H1 (cell line): ENCODE measurements around the gene SCGN. TPM values are rescaled to one million over a fixed set of nuclear protein-coding genes. Genes with fewer than 3 reads are reported as not detected.

Experiments used
- CTCF ChIA-PET: fragments of 300-600 bp; sonication (Branson Sonifier 250); formaldehyde crosslinking; loops from one replicate; lab custom pipeline; 2021; ENCODE audit not compliant: partially characterized antibody; lab: Charles Lee
- POLR2A ChIA-PET: fragments of 300-600 bp; sonication (Branson Sonifier 250); formaldehyde crosslinking; loops from one replicate; lab custom pipeline; 2021; ENCODE audit warnings: inconsistent platforms; ENCODE audit not compliant: partially characterized antibody; lab: Charles Lee
- DNase-seq, 2 experiments: peaks; one replicate each; pipeline versions ENCODE4 v3.0.0 to v3.0.0-alpha.2; 2010 to 2022; ENCODE audit warnings: low spot score in 2 of 2, low read depth in 1 of 2, mixed read lengths in 1 of 2
- FAIRE-seq: peaks from 2 replicates; lab custom pipeline; 2011; peaks lifted over from hg19 to GRCh38; lab: Jason Lieb, UNC
- H2AFZ ChIP-seq: 2 replicates; pipeline ENCODE4 v1.8.1; 2012; ENCODE audit warnings: low read length, inconsistent platforms
- H2AK5ac ChIP-seq: 2 replicates; pipeline ENCODE4 v1.6.1; 2013; ENCODE audit warnings: low read depth, low read length
- H2BK120ac ChIP-seq: replicated peaks from 2 replicates; pipeline ENCODE3; 2013; ENCODE audit warnings: low read depth, low read length, inconsistent platforms
- H2BK12ac ChIP-seq: 2 replicates; pipeline ENCODE4 v1.6.1; 2013; ENCODE audit warnings: low read depth, low read length
- H2BK15ac ChIP-seq: 2 replicates; pipeline ENCODE4 v1.6.1; 2013; ENCODE audit warnings: low read length
- H2BK20ac ChIP-seq: 2 replicates; pipeline ENCODE4 v1.6.1; 2013; ENCODE audit warnings: low read length
- H2BK5ac ChIP-seq: 2 replicates; pipeline ENCODE4 v1.6.1; 2013; ENCODE audit warnings: low read depth, low read length
- H3K14ac ChIP-seq: 2 replicates; pipeline ENCODE4 v1.6.1; 2013; ENCODE audit warnings: inconsistent platforms; ENCODE audit not compliant: insufficient read length
- H3K18ac ChIP-seq: 2 replicates; pipeline ENCODE4 v1.6.1; 2013; ENCODE audit warnings: low read length; ENCODE audit errors: extremely low read depth
- H3K23ac ChIP-seq: 2 replicates; pipeline ENCODE4 v1.6.1; 2013; ENCODE audit warnings: inconsistent platforms; ENCODE audit not compliant: insufficient read length
- H3K23me2 ChIP-seq: 2 replicates; pipeline ENCODE4 v1.6.1; 2013; ENCODE audit warnings: low read depth, low read length
- H3K27ac ChIP-seq: 2 replicates; pipeline ENCODE4 v1.6.1; 2011; ENCODE audit warnings: low read depth, low read length, inconsistent platforms
- H3K27me3 ChIP-seq, 4 experiments: replicated peaks in 1 of 4; 1 replicate in 1 of 4; 2 replicates in 3 of 4; pipeline versions ENCODE4 v1.6.1 to v1.8.1; 2011 to 2013; ENCODE audit warnings: low read length in 3 of 4, mild to moderate bottlenecking in 3 of 4, inconsistent platforms in 2 of 4, mixed read lengths in 2 of 4, moderate library complexity in 1 of 4; ENCODE audit not compliant: control insufficient read depth in 3 of 4, insufficient read depth in 3 of 4; ENCODE audit errors: extremely low read depth in 1 of 4
- H3K36me3 ChIP-seq, 4 experiments: 2 replicates each; pipeline versions ENCODE4 v1.6.1 to v1.8.1; 2011 to 2013; ENCODE audit warnings: mild to moderate bottlenecking in 4 of 4, low read length in 3 of 4, moderate library complexity in 2 of 4, control low read depth in 1 of 4, inconsistent platforms in 1 of 4; ENCODE audit not compliant: insufficient read depth in 4 of 4, control insufficient read depth in 2 of 4
- H3K4ac ChIP-seq: replicated peaks from 2 replicates; pipeline ENCODE3; 2013; ENCODE audit warnings: low read length, low read depth, mixed read lengths, inconsistent platforms; ENCODE audit not compliant: insufficient read length
- H3K4me1 ChIP-seq, 4 experiments: replicated peaks in 1 of 4; 1 replicate in 1 of 4; 2 replicates in 3 of 4; pipeline versions ENCODE4 v1.6.1 to v1.8.1; 2011 to 2013; ENCODE audit warnings: low read length in 3 of 4, inconsistent platforms in 2 of 4, mixed read lengths in 1 of 4; ENCODE audit not compliant: insufficient read depth in 4 of 4, control insufficient read depth in 3 of 4
- H3K4me2 ChIP-seq, 2 experiments: 2 replicates each; pipeline versions ENCODE4 v1.6.1 to v1.8.1; 2011 to 2013; ENCODE audit warnings: low read depth in 2 of 2, low read length in 2 of 2, control low read depth in 1 of 2, inconsistent platforms in 1 of 2, mild to moderate bottlenecking in 1 of 2; ENCODE audit not compliant: insufficient read depth in 1 of 2
- H3K4me3 ChIP-seq, 4 experiments: fragments of 200-600, 300-600 bp in 1 of 4; sonication (generic), shearing (Covaris generic), sonication (Bioruptor Twin) in 1 of 4; 2 replicates each; pipeline versions ENCODE4 v1.5.1 to v1.8.1; 2011 to 2016; ENCODE audit warnings: low read length in 4 of 4, low read depth in 3 of 4, control low read depth in 2 of 4, inconsistent platforms in 2 of 4, mild to moderate bottlenecking in 2 of 4, mixed read lengths in 1 of 4, moderate library complexity in 1 of 4; ENCODE audit not compliant: insufficient read depth in 2 of 4; ENCODE audit errors: extremely low read depth in 1 of 4
- H3K56ac ChIP-seq: replicated peaks from 2 replicates; pipeline ENCODE3; 2013; ENCODE audit warnings: low read depth, mild to moderate bottlenecking, mixed read lengths, low read length, inconsistent platforms; ENCODE audit not compliant: insufficient read length
- H3K79me1 ChIP-seq: 2 replicates; pipeline ENCODE4 v1.6.1; 2013; ENCODE audit warnings: low read depth, low read length, control low read depth
- H3K79me2 ChIP-seq, 2 experiments: 2 replicates each; pipeline versions ENCODE4 v1.6.1 to v1.8.1; 2012 to 2013; ENCODE audit warnings: low read length in 2 of 2, mild to moderate bottlenecking in 2 of 2, inconsistent platforms in 1 of 2; ENCODE audit not compliant: insufficient read depth in 2 of 2, control insufficient read depth in 1 of 2
- H3K9ac ChIP-seq, 4 experiments: replicated peaks in 1 of 4; 1 replicate in 1 of 4; 2 replicates in 3 of 4; pipeline versions ENCODE4 v1.6.1 to v1.8.1; 2011 to 2013; ENCODE audit warnings: low read depth in 3 of 4, low read length in 3 of 4, control low read depth in 2 of 4, mild to moderate bottlenecking in 2 of 4, moderate library complexity in 2 of 4, inconsistent platforms in 1 of 4; ENCODE audit errors: extremely low read depth in 1 of 4
- H3K9me3 ChIP-seq, 2 experiments: 2 replicates each; pipeline versions ENCODE4 v1.6.1 to v1.8.1; 2012 to 2013; ENCODE audit warnings: mild to moderate bottlenecking in 2 of 2, moderate library complexity in 2 of 2, control low read depth in 1 of 2, inconsistent platforms in 1 of 2, low read depth in 1 of 2, low read length in 1 of 2, mixed read lengths in 1 of 2; ENCODE audit not compliant: insufficient read depth in 2 of 2
- H4K20me1 ChIP-seq, 2 experiments: replicated peaks in 1 of 2; 2 replicates each; pipeline versions ENCODE3 to v1.8.1; 2011 to 2013; ENCODE audit warnings: inconsistent platforms in 2 of 2, low read length in 2 of 2, mild to moderate bottlenecking in 1 of 2; ENCODE audit not compliant: insufficient read depth in 2 of 2, control insufficient read depth in 1 of 2
- H4K5ac ChIP-seq: 2 replicates; pipeline ENCODE4 v1.6.1; 2013; ENCODE audit warnings: low read length, low read depth, mixed read lengths, inconsistent platforms; ENCODE audit not compliant: insufficient read length
- H4K8ac ChIP-seq: 2 replicates; pipeline ENCODE4 v1.8.0; 2013; ENCODE audit warnings: mild to moderate bottlenecking, moderate library complexity, low read length, inconsistent platforms; ENCODE audit not compliant: insufficient read depth; ENCODE audit errors: extremely low read depth
- H4K91ac ChIP-seq: replicated peaks from 2 replicates; pipeline ENCODE3; 2013; ENCODE audit warnings: low read length, mixed read lengths, inconsistent platforms; ENCODE audit not compliant: insufficient read length
- CTCF ChIP-seq, 3 experiments: IDR thresholded peaks; 1 replicate in 2 of 3; 2 replicates in 1 of 3; pipeline versions ENCODE4 v1.5.1 to v1.6.1; 2011; ENCODE audit warnings: low read length in 3 of 3, mild to moderate bottlenecking in 3 of 3, inconsistent platforms in 2 of 3, low read depth in 1 of 3, moderate library complexity in 1 of 3; ENCODE audit not compliant: insufficient read depth in 1 of 3; ENCODE audit errors: control extremely low read depth in 1 of 3
- RAD21 ChIP-seq, 2 experiments: IDR thresholded peaks in 1 of 2; conservative IDR thresholded peaks in 1 of 2; 2 replicates each; pipeline ENCODE4 v1.6.1; 2011; ENCODE audit warnings: low read depth in 2 of 2, low read length in 2 of 2, improper control_type of control experiment in 1 of 2, inconsistent platforms in 1 of 2, mild to moderate bottlenecking in 1 of 2, moderate library complexity in 1 of 2
- SIN3A ChIP-seq, 2 experiments: IDR thresholded peaks in 1 of 2; conservative IDR thresholded peaks in 1 of 2; 2 replicates each; pipeline ENCODE4 v1.6.1; 2011 to 2012; ENCODE audit warnings: low read length in 2 of 2, improper control_type of control experiment in 1 of 2, low read depth in 1 of 2, mild to moderate bottlenecking in 1 of 2
- WGBS, 2 experiments: shearing (Covaris generic) in 1 of 2; methylation state at CpG; one replicate each; pipeline versions ENCODE4 v1.1.6 to v1.1.7; 2013 to 2015; ENCODE audit warnings: low lambda C conversion rate in 2 of 2, mixed read lengths in 2 of 2, inconsistent platforms in 1 of 2, low coverage in 1 of 2, missing lambda C conversion rate in 1 of 2; ENCODE audit not compliant: insufficient replicate concordance in 2 of 2, insufficient coverage in 1 of 2, insufficient read length in 1 of 2; ENCODE audit errors: extremely low coverage in 1 of 2, missing lambda C conversion rate in 1 of 2; 5-methylcytosine and 5-hydroxymethylcytosine counted together
- polyA plus RNA-seq, 7 experiments: library from polyadenylated mRNA; depleted of rRNA in 3 of 7; stranded (reverse) in 5 of 7; unstranded in 2 of 7; fragments of >200 nt in 5 of 7; fragments of 200-250 nt in 2 of 7; gene quantifications; 1 replicate in 5 of 7; 2 replicates in 1 of 7; 4 replicates in 1 of 7; pipeline versions ENCODE4 v1.2.1 to v1.2.3, GENCODE V29; 2011 to 2013; ENCODE audit warnings: missing spikeins in 2 of 7, mixed read lengths in 2 of 7
- total RNA-seq: library from RNA; stranded (reverse); fragmentation: NEBNext Ultra II Directional; extraction: Animal tissue kit (Norgen Biotek cat#: 25700); gene quantifications from 2 replicates; pipeline ENCODE4 v1.2.1, GENCODE V29; 2021

SCGN gene
- total and polyA plus RNA-seq, 2 of the 8 experiments (the other 6 are each of a cell fraction or from before 2014, with no cell fraction given), result not detected

DNA sequence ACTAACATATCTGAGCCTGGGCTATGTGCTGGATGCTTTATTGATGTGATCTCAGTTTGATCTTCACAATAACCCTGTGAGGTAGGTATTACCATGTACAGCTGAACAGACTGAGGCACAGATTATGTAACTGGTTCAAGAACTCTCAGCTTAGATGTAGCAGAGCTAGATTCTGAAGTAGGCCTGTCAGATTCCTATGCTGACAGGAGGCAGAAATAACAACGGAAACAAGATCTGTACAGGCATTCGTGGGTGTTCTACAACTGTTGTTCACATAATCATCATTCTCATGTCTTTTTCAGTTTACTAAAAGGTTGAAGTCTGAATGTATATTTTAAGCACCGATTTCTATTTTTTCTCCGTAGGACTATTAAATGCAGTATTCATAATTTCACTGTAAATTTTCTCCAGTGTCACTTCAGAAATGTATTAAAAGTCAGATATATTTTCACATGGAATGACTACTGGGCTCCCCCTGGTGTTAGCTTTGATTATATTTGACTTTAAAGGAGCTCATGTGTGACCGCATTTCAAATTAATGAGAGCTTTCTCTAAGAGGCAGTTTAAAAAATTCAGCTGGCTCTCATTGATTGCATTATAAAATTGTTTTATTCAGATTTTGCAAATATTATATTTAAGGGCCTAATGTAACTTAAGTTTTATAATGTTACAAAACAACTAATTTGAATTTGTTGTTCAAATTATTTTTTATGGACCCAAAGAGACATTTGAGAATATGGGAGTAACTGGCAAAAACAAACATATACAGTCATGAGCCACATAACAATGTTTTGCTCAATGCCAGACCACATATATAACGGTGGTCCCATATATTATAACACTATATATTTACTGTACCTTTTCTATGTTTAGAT is 66.1 kb downstream of the SCGN start:
- no peak overlapping the region for H2BK15ac ChIP-seq
- H3K23ac ChIP-seq, result no peak overlapping the region
- no peaks in the 10 kb centered on the region for H3K36me3 ChIP-seq
- no peak overlapping the region for H4K8ac ChIP-seq
- no peak overlapping the region for H2BK20ac ChIP-seq
- no peak overlapping the region for H3K4me2 ChIP-seq
- no peak overlapping the region for H3K9ac ChIP-seq
- no peak overlapping the region for H2BK12ac ChIP-seq
- H3K4me3 ChIP-seq, result no peak overlapping the region
- no peak overlapping the region for H3K14ac ChIP-seq
- H3K56ac ChIP-seq, result no peak overlapping the region
- WGBS, 2 experiments, result 80% methylated on average over 6 of the region's 6 CpGs; no CpG with 5 or more reads in 1 of the 2 experiments
- FAIRE-seq (no peak), DNase-seq (no peak)
- H4K91ac ChIP-seq, result no peak overlapping the region
- H3K4me1 ChIP-seq, result no peaks in the 10 kb centered on the region
- no peaks in the 10 kb centered on the region for H3K79me1 ChIP-seq
- ChIA-PET CTCF (interaction anchor here (0.8 to 4.1 kb wide), 34 partner anchors 8 to 500 kb away, joined by 3 to 52 read pairs (median 4); partner anchors contain the start of genes SCGN and SLC17A4), POLR2A (no interaction called here)
- no peaks in the 10 kb centered on the region for H3K23me2 ChIP-seq
- no peak overlapping the region for H2BK120ac ChIP-seq
- H3K9me3 ChIP-seq, result no peaks in the 10 kb centered on the region
- H2BK5ac ChIP-seq, result no peak overlapping the region
- TF ChIP-seq RAD21 (IDR thresholded peaks at IDR 0.05 in 1 of 2, conservative IDR thresholded peaks at IDR 0.05 in 1 of 2; ENCODE audit: low read depth in 2 of 2, low read length in 2 of 2), result peak; percentile 37 to 41; a peak in 3 of 4 replicates
- peak in 2 of 3 experiments; percentile 22 to 44; a peak in 2 of 4 replicates for TF ChIP-seq CTCF (IDR thresholded peaks at IDR 0.05; ENCODE audit: control extremely low read depth in 1 of 3, insufficient read depth in 1 of 3, low read depth in 1 of 3, low read length in 3 of 3)
- TF ChIP-seq SIN3A (conservative IDR thresholded peaks at IDR 0.05 in 1 of 2, IDR thresholded peaks at IDR 0.05 in 1 of 2; ENCODE audit: low read depth in 1 of 2, low read length in 2 of 2), result no peak
- no peaks in the 10 kb centered on the region for H3K79me2 ChIP-seq
- no peak overlapping the region for H2AK5ac ChIP-seq
- H4K20me1 ChIP-seq, result no peaks in the 10 kb centered on the region
- H3K27me3 ChIP-seq, result peaks cover 0 to 1% (median 0%) of the 10 kb centered on the region in 4 experiments; a peak in 1 of 7 replicates
- H3K27ac ChIP-seq, result no peak overlapping the region
- no peak overlapping the region for H3K18ac ChIP-seq
- H2AFZ ChIP-seq, result no peak overlapping the region
- H3K4ac ChIP-seq, result no peak overlapping the region
- H4K5ac ChIP-seq, result no peak overlapping the region
